Neural crest cell (in vitro differentiated cells): ENCODE measurements around the gene ZPR1. TPM values are rescaled to one million over a fixed set of nuclear protein-coding genes. Genes with fewer than 3 reads are reported as not detected.

Experiments used
- DNase-seq: peaks from one replicate; pipeline ENCODE4 v3.0.0; 2021; ENCODE audit warnings: low read depth, mixed read lengths, low spot score
- H3K27ac Mint-ChIP-seq: one replicate; pipeline ENCODE4 v1.8.0; 2021; ENCODE audit warnings: mild to moderate bottlenecking, mixed read lengths; ENCODE audit not compliant: unreplicated experiment
- H3K27me3 Mint-ChIP-seq: 2 replicates; pipeline ENCODE4 v1.8.0; 2021; ENCODE audit warnings: low read depth, mild to moderate bottlenecking, mixed read lengths
- H3K36me3 Mint-ChIP-seq: 2 replicates; pipeline ENCODE4 v1.8.0; 2021; ENCODE audit warnings: low read depth, mild to moderate bottlenecking, mixed read lengths
- H3K4me1 Mint-ChIP-seq: 2 replicates; pipeline ENCODE4 v1.8.0; 2021; ENCODE audit warnings: mixed read lengths
- H3K4me3 Mint-ChIP-seq: one replicate; pipeline ENCODE4 v1.8.0; 2021; ENCODE audit warnings: mild to moderate bottlenecking, mixed read lengths
- H3K9me3 Mint-ChIP-seq: 2 replicates; pipeline ENCODE4 v1.8.0; 2021; ENCODE audit warnings: mixed read lengths
- total RNA-seq: library from RNA; stranded (reverse); gene quantifications from 2 replicates; pipeline ENCODE4 v1.2.1, GENCODE V29; 2021
- TF ChIP-seq, protein P1 (sequence below): fragments of 200-600 bp; sonication (generic); conservative IDR thresholded peaks from 2 replicates; pipeline ENCODE4 v1.5.0; 2021; ENCODE audit warnings: antibody characterized with exemption, mild to moderate bottlenecking

ZPR1 gene
- total RNA-seq, 1 donor from 2014 or later: 44.5 TPM

DNA sequence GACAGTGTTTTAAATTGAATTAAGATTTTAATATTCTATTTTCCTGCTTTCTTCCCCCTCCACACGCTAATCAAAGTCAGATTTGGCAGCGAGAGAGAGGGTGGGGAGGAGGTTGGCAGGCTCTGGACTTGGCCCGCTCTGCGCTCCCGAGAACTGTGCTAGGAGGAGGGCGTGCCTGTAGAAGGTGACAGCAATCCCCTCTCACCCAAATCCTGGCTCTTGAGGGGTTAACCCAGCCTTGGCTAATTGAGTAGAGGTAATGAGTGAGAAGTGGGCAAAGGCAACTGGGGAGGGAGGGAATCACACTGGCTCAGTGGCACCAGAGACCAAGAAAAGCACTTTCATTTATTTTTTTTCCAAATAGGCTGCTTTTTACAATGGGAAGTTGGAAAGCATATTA, 57.2 kb downstream of the ZPR1 start:
- TF ChIP-seq, protein P1, sequence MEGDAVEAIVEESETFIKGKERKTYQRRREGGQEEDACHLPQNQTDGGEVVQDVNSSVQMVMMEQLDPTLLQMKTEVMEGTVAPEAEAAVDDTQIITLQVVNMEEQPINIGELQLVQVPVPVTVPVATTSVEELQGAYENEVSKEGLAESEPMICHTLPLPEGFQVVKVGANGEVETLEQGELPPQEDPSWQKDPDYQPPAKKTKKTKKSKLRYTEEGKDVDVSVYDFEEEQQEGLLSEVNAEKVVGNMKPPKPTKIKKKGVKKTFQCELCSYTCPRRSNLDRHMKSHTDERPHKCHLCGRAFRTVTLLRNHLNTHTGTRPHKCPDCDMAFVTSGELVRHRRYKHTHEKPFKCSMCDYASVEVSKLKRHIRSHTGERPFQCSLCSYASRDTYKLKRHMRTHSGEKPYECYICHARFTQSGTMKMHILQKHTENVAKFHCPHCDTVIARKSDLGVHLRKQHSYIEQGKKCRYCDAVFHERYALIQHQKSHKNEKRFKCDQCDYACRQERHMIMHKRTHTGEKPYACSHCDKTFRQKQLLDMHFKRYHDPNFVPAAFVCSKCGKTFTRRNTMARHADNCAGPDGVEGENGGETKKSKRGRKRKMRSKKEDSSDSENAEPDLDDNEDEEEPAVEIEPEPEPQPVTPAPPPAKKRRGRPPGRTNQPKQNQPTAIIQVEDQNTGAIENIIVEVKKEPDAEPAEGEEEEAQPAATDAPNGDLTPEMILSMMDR: no peak
- peaks cover 22% of the 10 kb centered on the region for H3K4me1 Mint-ChIP-seq
- no peak overlapping the region for H3K4me3 Mint-ChIP-seq
- peaks cover 2% of the 10 kb centered on the region for H3K27me3 Mint-ChIP-seq
- no peak overlapping the region for H3K27ac Mint-ChIP-seq
- no peaks in the 10 kb centered on the region for H3K36me3 Mint-ChIP-seq
- no peak for DNase-seq
- no peaks in the 10 kb centered on the region for H3K9me3 Mint-ChIP-seq

DNA sequence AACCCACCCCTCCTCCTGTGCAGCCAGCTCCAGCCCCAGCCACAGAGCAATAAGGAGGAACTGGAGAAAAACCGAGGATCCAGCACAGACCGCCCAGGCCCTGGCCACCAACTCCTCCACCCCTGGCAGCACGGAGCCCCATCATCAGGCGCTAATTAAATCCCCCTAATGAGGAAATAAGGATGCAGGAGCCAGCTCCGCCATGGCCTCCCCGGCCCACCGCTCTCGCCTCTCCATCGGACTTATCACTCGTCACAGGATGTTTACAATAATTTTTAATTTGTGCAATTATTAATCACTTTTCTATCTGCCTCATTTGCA, 57.6 kb downstream of the ZPR1 start:
- TF ChIP-seq, protein P1: no peak
- Mint-ChIP-seq H3K27ac (no peak overlapping the region), H3K4me1 (peaks cover 22% of the 10 kb centered on the region), H3K27me3 (peaks cover 2% of the 10 kb centered on the region), H3K9me3 (no peaks in the 10 kb centered on the region), H3K4me3 (no peak overlapping the region), H3K36me3 (no peaks in the 10 kb centered on the region)
- DNase-seq: no peak

DNA sequence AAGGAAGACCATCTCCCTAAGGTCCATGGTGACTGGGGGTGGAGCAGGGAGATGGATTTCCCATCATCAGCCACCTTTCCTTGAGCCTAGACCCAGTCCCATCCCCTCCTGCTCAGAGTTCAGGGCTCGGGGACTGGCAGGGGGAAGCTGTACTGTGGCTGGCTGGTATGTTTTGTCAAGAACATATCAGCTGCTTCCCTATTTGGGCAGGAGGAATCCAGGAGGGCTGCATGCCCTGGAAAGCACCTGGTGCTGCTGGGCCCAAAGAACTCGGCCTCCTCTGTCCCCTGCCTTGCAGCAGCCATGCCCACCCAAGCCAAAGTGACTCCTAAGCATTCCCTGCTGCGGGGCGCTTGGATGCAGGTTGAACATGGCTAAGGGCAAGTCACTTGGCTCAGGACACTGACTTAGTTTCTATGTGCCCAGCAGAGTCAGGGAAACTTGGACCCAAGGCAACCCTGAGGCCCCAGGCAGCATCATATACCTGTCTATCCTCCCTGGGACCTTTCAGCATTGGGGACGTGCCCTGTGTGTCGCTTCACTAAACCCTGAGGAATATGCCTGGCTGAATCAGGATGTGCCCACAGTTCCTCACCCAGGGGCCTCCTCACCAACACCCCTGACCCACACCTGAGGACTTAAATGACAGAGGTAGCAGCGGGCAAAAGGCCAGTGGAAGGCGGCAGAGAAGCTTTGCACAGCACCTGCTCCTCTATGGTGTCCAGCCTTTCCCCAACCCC, 58.2 kb downstream of the ZPR1 start:
- DNase-seq: no peak
- TF ChIP-seq, protein P1: no peak
- Mint-ChIP-seq H3K27me3 (peaks cover 2% of the 10 kb centered on the region), H3K9me3 (no peaks in the 10 kb centered on the region), H3K4me3 (no peak overlapping the region), H3K27ac (no peak overlapping the region), H3K4me1 (peaks cover 22% of the 10 kb centered on the region), H3K36me3 (no peaks in the 10 kb centered on the region)

DNA sequence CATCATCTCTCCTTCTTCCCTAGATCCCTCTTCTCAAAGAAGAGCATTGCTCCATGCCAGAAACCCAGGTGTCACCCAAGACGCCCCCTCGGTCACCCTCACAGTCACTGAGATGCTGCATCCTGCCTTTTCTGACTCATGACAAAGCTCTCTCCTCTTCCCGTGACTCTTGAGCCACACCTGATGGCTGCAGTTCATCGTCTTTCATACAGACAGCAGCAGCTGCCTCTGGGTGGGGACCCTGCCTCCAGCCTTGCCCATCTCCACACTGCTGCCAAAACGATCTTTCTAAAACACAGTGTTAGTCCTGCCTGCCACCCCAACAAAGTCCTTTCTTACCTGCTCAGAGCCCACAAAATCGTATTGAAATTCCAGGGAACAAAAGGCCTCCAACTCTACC, 59.8 kb downstream of the ZPR1 start:
- Mint-ChIP-seq H3K27me3 (peaks cover 2% of the 10 kb centered on the region), H3K4me1 (peaks cover 14% of the 10 kb centered on the region), H3K36me3 (no peaks in the 10 kb centered on the region), H3K4me3 (no peak overlapping the region), H3K9me3 (no peaks in the 10 kb centered on the region), H3K27ac (no peak overlapping the region)
- no peak for DNase-seq
- TF ChIP-seq, protein P1: no peak

DNA sequence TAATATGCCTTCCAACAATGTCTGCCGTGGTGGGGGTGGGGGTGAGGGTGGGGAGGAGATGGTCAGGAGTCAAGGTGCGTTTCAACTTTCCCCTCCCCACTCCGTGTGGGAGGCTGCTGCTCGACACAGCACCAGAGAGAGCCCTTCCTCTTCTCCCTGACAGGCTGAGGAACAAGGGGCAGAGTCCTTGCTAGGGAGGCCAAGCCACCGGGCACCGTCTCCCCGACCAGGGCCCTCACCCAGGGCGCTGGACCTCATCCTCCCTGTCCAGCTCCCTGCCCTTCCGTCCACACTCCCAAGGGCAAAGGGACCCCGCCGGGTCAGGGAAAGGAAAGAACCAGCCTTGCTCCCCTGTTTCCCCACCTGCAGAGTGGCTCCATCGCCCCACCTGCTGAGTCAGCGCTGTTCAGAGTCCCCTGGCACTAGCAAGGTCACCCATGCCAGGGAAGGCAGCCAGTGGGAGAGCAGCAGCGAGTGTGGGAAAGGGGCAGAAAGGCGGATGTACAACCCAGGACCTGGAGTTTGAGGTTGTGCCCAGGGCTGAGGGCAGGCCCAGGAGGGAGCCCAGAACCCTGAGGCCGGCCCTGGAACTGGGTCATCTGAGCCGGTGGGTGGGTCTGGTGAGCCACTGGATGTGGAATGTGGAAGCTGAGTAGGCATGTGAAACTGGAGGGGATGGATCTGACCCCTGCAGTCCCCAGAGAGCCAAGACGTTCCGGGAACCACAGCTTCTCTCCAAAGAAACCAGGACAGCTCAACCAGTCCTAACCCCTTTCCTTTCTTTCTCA, 62.2 kb downstream of the ZPR1 start:
- Mint-ChIP-seq H3K4me3 (no peak overlapping the region), H3K36me3 (no peaks in the 10 kb centered on the region), H3K27ac (no peak overlapping the region), H3K9me3 (no peaks in the 10 kb centered on the region), H3K4me1 (peaks cover under 1% of the 10 kb centered on the region), H3K27me3 (no peaks in the 10 kb centered on the region)
- DNase-seq: no peak
- TF ChIP-seq, protein P1: no peak
